Ureter (tissue), 1 donor: ENCODE data around the gene CFP. TPM values are rescaled to one million over a fixed set of nuclear protein-coding genes. Genes with fewer than 3 reads are reported as not detected.
"Not testable (repeated sequence)": the region's sequence is repeated elsewhere in the genome, so short reads cannot be mapped to it uniquely, and the experiment has no call there.

ENCODE experiments used
- DNase-seq: peaks from one replicate; pipeline ENCODE4 v3.0.0-alpha.2; 2020; ENCODE audit warnings: low spot score
- total RNA-seq: library from RNA; stranded (reverse); gene quantifications from one replicate; pipeline ENCODE4 v1.2.4, GENCODE V29; 2023
- donor health status: DM: yes; HTN: yes; CAD: no.

Gene CFP
- total RNA-seq, 1 donor from 2014 or later = 4.3 TPM

DNA sequence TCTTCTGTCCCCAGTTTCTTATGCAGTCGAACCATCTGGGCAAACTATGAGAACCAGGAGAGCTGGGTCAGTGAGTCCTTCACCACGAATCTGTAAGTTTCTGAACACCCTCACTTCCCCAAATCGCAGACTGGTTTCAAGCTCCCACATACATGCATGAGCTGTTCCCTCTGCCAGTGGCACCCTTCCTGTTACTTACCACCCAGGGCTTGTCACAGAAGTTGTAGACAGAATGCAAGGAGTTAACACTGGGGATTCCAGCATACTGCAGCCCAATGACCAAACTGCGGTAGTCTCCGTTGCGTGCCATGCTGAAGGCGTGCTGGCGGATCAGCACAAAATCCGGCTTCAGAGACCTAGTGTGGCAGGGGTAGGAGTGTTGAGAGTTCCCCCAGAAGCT lies 24.7 kb downstream of the CFP start:
- DNase-seq = no peak

GRCh38 chrX:47603125-47603524 lies 26.6 kb downstream of the CFP start:
- DNase-seq = not testable (repeated sequence)

DNA sequence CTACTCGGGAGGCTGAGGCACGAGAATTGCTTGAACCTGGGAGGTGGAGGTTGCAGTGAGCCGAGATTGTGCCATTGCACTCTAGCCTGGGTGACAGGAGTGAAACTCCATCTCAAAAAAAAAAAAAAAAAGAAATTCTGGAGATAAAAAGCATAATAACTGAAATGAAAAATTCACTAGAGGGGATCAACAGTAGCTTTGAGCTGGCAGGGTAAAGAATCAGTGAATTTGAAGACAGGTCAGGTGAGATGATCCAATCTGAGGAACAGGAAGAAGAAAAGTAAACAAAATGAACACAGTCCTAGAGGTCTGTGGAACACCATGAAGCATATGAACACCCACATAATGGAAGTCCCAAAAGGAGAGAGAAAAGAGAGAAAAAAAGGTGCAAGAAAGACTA lies 32.5 kb downstream of the CFP start:
- DNase-seq = no peak

- DNase-seq = no peak
Measured at GRCh38 chrX:47596256-47596655, 33.5 kb downstream of the CFP start.

DNA sequence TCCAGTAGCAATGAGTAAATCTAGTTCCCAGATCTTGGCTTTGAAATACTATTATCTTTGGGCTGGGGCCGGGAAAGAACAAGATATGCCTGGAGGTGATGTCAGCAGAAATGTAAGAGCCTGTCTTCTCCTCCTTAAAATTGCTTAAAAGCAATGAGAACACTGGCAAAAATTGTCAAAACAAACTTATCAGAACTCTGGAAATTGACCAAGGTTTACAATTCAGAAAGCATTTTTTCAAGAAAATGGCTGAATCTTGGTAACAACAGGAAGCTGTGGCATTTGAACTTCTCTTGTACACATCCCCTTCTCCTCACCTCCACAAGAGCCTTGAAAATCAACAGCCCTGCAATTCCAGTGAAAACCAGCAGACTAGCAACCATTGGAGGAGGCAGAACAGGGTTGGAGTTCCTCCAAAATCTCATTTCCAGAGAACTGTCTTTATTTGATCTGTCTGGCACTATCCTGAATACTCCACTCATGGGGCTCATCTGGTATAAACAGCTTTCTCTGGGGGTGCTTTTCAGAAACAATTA lies 33.9 kb downstream of the CFP start:
- no peak for DNase-seq

DNA sequence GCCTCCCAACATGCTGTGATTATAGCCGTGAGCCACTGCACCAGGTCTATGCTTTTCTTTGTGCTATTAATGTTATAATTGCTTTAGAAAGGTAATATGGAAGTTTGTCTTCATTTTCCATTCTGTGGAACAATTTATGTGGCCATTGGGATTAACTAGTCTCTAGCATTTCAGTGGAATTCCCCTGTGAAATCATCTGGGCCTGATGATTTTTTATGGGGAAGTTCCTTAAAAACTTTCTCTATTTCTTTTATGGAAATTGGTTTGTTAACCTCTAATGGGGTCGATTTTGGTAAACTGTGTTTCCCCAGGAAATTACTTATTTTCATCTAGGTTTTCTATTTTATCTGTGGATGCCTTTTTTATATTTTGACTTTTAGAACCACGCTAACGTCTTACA lies 36.2 kb downstream of the CFP start:
- no peak for DNase-seq

DNA sequence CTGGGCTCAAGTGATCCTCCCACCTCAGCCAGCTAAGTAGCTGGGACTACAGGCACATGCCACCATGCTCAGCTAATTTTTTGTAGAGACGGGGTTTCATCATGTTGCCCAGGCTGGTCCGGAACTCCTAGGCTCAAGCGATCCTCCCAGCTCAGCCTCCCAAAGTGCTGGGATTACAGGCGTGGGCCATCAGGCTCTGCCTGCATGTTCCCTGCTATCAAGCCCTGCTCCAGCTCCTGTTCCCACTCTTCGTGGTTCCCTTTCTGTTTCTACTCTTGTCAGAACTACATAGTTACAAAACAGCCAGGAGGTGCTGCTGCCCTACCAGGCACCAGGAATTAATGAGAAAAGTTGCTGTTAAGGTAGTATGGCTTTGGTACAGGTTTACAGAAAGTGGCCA lies 38.7 kb downstream of the CFP start:
- DNase-seq = no peak

- DNase-seq = no peak
Measured at GRCh38 chrX:47587906-47588735, 41.6 kb downstream of the CFP start.

DNA sequence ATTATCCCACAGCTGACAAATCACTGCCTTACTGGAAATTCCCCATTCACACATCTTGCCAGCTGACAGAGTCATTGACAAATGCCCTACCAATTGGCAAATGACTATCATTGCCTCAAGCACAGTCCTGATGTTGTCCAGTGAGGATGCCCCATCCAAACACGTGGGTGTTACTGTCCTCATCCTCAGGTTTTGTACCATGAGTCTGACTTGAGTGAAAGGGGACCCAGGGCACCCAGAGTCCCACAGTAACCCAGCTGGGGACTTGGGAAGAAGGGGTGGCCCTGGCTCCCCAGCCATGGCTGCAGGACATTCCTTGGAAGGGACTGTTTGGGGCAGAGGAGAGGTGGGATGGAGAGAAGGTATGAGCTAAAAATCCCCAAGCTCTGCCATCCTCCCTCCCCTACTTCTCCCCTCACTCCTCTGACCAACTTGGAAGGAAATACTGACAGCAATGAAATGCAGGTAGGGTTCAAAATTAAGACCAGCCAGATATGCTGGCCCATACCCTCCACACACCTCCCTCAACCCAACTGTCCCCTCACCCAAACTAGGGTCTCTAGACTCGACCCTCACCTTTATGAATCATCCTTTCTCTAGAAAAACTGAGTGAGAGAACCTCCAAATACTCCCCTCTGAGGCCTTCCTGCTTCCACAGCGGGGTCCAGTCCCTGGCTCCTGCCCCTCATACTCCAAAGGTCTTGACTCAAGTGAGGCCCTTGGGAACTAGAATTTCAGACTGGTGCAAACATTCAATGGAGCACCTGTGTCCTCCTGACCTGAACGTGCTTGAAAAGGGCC lies 42.4 kb downstream of the CFP start:
- DNase-seq = no peak

DNA sequence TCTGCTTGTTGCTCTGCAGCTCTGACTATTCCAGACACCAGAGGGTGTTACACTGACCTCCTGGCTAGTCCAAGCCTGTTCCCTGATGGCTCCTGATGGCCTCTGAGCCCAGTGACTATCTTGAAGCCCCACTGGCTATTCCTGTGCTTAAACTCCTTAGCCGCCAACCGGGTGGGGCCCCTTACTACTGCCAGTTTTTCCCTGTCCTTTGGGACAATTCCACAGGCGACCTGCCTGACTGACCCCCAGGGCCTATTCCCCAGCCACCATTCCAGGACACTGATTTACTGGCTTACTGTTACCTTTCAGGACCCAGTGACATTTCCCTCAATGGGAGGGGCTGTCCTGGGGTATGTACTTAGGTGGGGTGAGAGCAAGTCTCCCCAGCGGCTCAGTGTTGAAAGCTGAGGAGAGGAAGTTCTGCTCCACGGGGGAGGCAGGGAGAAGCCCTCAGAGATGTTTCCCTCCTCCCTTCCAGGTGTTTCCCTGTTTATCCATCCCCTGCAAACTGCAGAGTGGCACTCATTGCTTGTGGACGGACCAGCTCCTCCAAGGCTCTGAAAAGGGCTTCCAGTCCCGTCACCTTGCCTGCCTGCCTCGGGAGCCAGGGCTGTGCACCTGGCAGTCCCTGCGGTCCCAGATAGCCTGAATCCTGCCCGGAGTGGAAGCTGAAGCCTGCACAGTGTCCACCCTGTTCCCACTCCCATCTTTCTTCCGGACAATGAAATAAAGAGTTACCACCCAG lies 43.5 kb downstream of the CFP start:
- DNase-seq = no peak

- no peak for DNase-seq
Measured at GRCh38 chrX:47585273-47585672, 44.5 kb downstream of the CFP start.

DNA sequence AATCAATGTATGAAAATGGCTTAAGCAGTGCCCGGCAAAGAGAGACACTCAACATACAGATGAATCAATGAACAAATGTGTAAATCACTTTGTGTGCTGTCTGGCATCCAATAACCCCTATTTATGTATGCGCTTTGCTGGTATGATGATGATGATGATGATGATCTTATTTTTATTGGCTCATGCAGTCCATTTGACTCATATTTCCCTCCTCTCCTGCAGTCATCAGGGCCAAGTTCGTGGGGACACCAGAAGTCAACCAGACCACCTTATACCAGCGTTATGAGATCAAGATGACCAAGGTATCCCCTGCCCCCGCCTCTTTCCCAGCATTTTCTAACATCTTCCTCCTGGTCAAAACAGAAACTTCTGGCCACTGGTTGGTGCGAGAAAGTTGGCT lies 45.0 kb downstream of the CFP start:
- DNase-seq = no peak

- no peak for DNase-seq
Measured at GRCh38 chrX:47583240-47583861, 46.4 kb downstream of the CFP start.

DNA sequence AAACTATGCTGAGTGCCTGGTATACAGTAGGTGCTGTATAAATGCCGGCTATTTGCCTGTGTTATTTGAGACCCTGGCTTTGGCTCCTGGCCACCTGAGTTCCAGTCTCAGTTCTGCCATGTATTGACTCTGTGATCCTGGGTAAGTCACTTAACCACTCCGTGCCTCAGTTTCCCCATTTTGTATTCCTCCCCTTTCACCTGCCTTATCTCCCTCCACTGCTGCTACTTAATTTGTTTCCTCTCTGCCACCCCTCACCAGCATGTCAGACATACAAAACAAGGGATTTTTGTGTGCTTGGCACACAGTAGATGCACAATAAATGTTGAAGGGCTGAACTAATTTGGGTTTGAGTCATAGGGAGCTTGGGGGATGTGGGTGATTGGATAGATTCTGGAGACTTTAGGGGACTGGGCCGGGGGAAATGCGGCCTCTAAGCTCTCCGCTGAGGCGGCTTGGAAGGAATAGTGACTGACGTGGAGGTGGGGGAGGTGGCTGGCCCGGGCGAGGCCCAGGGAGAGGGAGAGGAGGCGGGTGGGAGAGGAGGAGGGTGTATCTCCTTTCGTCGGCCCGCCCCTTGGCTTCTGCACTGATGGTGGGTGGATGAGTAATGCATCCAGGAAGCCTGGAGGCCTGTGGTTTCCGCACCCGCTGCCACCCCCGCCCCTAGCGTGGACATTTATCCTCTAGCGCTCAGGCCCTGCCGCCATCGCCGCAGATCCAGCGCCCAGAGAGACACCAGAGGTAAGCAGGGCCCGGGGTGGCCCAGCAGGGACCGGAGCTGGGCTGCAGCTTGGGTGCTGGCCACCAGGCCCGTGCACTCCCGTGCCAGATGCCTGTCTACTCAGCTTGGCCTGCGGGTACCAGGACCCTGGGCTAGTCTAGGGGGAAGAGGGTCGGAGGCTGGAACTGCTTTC lies 47.7 kb downstream of the CFP start, which contains the start of gene TIMP1:
Gene TIMP1 (plus strand): TSS at position 706 of the 917 bp plus-strand sequence. CDS start 980 bp downstream, outside the sequence.
- DNase-seq = peak; percentile 90

- DNase-seq = no peak
Measured at GRCh38 chrX:47579537-47579936, 50.2 kb downstream of the CFP start.

DNA sequence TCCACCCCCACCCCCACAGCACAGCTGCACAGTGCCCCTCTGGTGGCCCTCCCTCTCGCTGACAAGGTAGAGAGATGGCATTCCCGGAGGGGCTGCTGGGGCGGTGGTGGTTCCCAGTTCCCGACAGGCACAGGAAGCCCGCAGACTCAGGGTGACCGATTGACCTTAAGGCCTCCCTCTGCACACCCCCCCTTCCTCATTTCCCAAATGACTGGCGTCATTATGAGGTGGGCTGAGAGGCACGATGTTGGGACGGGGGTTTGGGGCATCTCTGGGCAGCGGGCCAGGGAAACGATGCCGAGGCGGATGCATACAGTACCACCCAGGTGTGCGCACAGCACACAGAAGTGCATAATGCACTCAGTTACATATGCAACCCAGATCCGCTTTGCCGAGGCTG lies 51.0 kb downstream of the CFP start:
- no peak for DNase-seq

GRCh38 chrX:47577901-47578300 lies 51.8 kb downstream of the CFP start:
- DNase-seq = peak; percentile 14

DNA sequence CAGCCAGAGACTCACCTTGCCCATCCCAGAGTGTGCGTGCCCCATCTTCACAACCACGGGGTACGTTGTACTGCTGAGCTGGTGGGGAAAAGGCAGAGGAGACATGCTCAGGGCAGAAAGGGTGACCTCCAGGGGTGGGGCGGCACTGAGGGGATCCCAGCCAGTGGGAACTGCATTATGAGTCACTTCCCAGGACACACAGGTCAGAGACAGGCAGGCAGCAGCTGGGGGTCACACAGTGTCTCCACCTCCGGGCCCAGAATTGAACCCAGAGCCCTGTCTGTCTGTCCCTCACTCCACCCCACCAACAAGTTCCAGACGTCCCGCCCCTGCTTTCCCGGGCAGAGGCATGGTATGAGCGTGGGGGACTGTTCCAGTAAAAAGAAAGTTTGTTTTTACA lies 52.3 kb downstream of the CFP start:
- DNase-seq = no peak

GRCh38 chrX:47576021-47576898 lies 53.5 kb downstream of the CFP start:
- no peak for DNase-seq
